ENCODE measurements around the gene TUT4. TPM values are rescaled to one million over a fixed set of nuclear protein-coding genes. Genes with fewer than 3 reads are reported as not detected.

Gene TUT4
- 31.1 and 35.6 TPM in 2 replicates for total RNA-seq

GRCh38 chr1:52552505-52553361, at the start of gene TUT4:
Gene TUT4, minus strand, starts transcription at chr1:52553092. Its CDS starts 26,812 bp downstream, at chr1:52526280.

GRCh38 chr1:52601991-52602855, 49.3 kb upstream of the TUT4 start, which contains the start of gene GPX7:
Gene GPX7, plus strand, starts transcription at chr1:52602371. Its CDS starts 39 bp downstream, at chr1:52602410.

GRCh38 chr1:52404116-52404974, 148.5 kb downstream of the TUT4 start, which contains the start of the genes ORC1 and PRPF38A:
Gene ORC1, minus strand, starts transcription at chr1:52404423. Its CDS starts 2,200 bp downstream, at chr1:52402223.
Gene PRPF38A, plus strand, starts transcription at chr1:52404602. Its CDS starts 148 bp downstream, at chr1:52404750.

Other genes with a start within 250 kb of the TUT4 start
- 33.5 and 43.7 TPM in 2 replicates for gene CC2D1B, start 186.9 kb downstream of the TUT4 start, total RNA-seq
- 0.66 and 6.5 TPM in 2 replicates for gene ORC1, start 148.7 kb downstream of the TUT4 start, total RNA-seq
- gene PRPF38A, start 148.5 kb downstream of the TUT4 start, total RNA-seq, result 9.8 and 13.7 TPM in 2 replicates
- 35.1 and 45.2 TPM in 2 replicates for gene GPX7, start 49.3 kb upstream of the TUT4 start, total RNA-seq
- gene SHISAL2A, start 80.1 kb upstream of the TUT4 start, total RNA-seq, result not detected in 2 replicates
- gene COA7, start 145.3 kb upstream of the TUT4 start, total RNA-seq, result 10.9 and 14.9 TPM in 2 replicates
- 55.1 and 56.0 TPM in 2 replicates for gene ZYG11B, start 173.4 kb upstream of the TUT4 start, total RNA-seq